T-helper 2 cell treated with Interferon-gamma antibody and Interleukin-4, amounts not matched to agents 100 ng/mL and 5 ng/mL, for 36 hours (primary cell): ENCODE measurements around the gene TNS2. TPM values are rescaled to one million over a fixed set of nuclear protein-coding genes. Genes with fewer than 3 reads are reported as not detected.
"Not testable (repeated sequence)": the region's sequence is repeated elsewhere in the genome, so short reads cannot be mapped to it uniquely, and the experiment has no call there.

Experiments
- intact Hi-C: fragments of 100-400 bp; cut with micrococcal nuclease; formaldehyde crosslinking; loops from one replicate; pipeline ENCODE4 v1.15.1; 2023
- total RNA-seq: library from RNA; stranded (reverse); gene quantifications from 2 replicates; pipeline ENCODE4 v1.2.3, GENCODE V29; 2022

TNS2 gene
- total RNA-seq = 1.3 and 1.6 TPM in 2 replicates

DNA sequence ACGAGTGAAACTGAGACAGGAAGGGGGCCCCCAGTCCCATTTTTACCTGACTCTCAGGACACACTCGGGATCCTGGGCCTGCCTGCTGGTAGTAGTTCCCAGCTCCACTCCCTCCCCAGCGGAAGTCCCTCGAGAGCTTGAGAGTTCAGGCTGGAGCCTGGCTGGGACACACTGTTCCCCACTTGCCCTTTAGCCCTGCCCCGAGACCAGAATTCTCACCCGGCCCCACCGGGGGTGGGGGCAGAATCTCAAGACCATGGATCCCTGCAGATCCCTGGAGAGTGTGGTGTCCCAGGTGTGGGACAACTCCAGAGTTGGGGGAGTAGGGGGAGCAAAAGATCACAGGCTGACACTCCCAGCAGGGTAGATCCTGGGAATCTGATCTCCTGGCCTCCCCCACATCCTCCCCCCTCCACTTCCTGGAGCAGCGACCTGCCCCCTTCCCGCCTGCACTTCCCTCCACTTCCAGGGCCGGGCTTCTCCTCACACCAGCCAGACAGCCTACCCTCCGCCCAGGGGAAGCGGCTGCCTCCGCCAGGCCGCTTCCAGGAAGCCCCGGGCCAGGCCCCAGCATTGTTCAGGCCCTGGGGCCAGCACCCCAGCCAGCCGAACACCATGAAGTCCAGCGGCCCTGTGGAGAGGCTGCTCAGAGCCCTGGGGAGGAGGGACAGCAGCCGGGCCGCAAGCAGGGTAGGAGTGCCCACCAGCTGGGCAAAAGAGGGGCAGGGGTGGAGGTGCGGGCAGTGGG, at the start of gene TNS2:
Gene TNS2, plus strand, starts transcription at position 495 of the 748 bp plus-strand sequence. Its CDS starts 121 bp downstream, at position 616.
- intact Hi-C loops = loop anchor here (5.0 kb wide), 1 partner anchor 42 kb away; the partner anchor contains the start of gene EIF4B

DNA sequence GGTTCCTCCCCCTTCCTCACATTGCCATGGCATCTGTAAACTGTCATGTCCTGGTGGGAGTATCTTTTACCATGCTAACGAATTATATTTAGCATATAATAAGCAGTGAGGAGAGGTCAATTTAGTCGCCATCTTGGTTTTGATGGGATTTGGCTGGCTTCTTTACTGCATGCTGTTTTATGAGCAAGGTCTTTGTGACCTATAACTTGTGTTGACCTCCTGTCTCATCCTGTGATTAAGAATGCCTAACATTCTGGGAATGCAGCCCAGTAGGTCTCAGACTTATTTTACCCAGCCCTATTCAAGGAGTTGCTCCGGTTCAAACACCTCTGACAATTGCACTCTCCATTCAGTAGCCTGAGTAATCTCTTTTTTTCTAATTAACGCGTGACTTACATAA, 45.7 kb upstream of the TNS2 start:
- intact Hi-C loops = no loop called here

DNA sequence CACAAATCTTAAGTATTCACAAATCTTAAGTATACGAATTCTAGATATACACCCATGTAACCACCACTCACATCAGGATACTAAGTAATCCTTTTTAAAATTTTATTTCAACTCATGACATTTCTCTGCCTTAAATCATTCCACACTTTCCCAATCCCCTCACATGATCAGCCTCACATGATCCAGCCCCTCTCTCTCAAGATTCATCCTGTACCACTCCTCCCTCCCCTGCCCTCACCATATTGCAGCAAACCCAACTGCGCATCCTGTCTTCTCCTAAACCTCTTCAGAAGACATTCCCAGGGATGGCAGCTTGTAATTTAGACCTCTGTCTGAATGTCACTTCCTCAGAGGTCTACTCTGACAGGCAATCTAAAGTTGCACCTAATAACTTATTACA, 45.3 kb upstream of the TNS2 start:
- intact Hi-C loops = no loop called here

DNA sequence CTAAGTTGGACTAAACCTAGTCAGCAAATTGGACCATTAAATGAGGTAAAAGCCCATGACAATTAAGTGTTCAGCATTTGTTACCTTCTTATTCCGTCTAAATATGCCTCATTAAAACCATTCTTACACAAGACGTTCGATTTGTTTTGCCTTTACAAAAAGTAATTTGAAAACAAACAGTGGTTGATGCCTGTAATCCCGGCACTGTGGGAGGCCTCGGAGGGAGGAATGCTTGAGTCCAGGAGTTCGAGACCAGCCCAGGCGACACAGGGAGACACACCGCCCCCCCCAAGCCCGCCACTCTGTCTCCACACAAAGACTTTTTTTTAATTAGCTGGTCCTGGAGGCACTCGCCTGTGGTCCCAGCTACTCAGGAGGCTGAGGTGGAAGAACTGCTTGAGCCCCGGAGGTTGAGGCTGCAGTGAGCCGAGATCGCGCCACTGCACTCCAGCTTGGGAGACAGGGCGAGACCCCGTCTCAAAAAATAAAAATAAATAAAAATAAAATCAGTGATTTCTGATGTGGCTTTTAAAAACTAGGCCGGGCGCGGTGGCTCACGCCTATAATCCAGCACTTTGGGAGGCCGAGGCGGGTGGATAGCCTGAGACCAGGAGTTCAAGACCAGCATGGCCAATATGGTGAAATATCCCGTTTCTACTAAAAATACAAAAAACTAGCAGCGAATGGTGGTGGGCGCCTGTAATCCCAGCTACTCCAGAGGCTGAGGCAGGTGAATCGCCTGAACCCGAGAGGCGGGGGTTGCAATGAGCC, 44.5 kb upstream of the TNS2 start:
- intact Hi-C loops = loop anchor here (5.0 kb wide), 2 partner anchors 47 to 447 kb away; partner anchors contain the start of genes PCBP2 and TNS2

- intact Hi-C loops = loop anchor here (1.0 to 5.0 kb wide), 8 partner anchors 46 to 955 kb away; partner anchors contain the start of genes AAAS, CSAD, NR4A1 and PCBP2
Observed at GRCh38 chr12:53005986-53006809, 43.7 kb upstream of the TNS2 start, which contains the start of gene EIF4B. Gene EIF4B (plus strand): TSS chr12:53006456. CDS start chr12:53006484, 28 bp downstream.

GRCh38 chr12:53006810-53007309, 43.0 kb upstream of the TNS2 start:
- intact Hi-C loops = loop anchor here (1.0 to 5.0 kb wide), 8 partner anchors 45 to 956 kb away; partner anchors contain the start of genes AAAS, CSAD, NR4A1 and PCBP2

- intact Hi-C loops = loop anchor here (2.0 to 5.0 kb wide), 4 partner anchors 45 to 493 kb away; partner anchors contain the start of genes PCBP2, TARBP2 and TNS2
Observed at GRCh38 chr12:53007343-53007742, 42.5 kb upstream of the TNS2 start.

- intact Hi-C loops = loop anchor here (5.0 kb wide), 2 partner anchors 44 to 444 kb away; partner anchors contain the start of genes PCBP2 and TNS2
Observed at GRCh38 chr12:53008760-53009159, 41.1 kb upstream of the TNS2 start.

- intact Hi-C loops = no loop called here
Observed at GRCh38 chr12:53010955-53011354, 38.9 kb upstream of the TNS2 start.

GRCh38 chr12:53011889-53012288, 38.0 kb upstream of the TNS2 start:
- intact Hi-C loops = no loop called here

DNA sequence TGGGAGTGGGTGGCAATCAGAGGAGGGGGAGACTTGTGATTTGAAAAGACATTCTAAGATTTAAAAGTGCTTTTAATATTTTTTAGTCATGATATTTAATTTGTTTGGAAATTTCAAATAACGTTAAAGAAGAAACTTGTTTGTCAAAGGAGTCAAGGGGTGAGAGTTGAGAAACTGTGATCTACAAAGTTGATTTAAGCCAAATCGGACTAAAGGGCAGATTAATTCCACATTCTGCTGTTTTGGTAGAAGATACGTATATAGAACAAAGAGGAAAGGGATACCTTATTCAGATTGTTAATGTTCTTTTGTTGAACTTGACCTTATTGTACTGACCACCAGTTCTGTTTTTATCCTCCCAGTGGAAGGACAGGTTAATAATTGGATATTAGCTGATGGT, 36.9 kb upstream of the TNS2 start:
- intact Hi-C loops = no loop called here

DNA sequence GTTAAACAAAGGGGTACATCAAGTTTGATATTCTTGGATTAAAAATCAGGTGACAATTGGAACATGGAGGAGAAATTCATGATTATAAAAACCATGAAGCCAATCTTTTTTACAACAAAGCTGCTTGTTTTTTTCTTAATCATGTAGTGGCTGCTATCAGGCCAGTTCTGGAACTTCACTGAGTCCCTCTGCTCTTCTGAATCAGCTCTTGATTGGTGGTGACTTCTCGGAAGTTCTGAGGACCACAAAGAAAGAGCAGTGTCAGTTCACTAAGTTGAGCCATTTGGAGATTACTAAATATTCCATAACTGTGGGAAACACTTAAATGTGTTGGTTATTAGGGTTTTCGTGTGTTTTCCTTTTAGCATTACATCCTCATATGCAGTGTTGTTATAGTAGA, 35.2 kb upstream of the TNS2 start:
- intact Hi-C loops = no loop called here

- intact Hi-C loops = no loop called here
Observed at GRCh38 chr12:53025250-53025649, 24.6 kb upstream of the TNS2 start.

DNA sequence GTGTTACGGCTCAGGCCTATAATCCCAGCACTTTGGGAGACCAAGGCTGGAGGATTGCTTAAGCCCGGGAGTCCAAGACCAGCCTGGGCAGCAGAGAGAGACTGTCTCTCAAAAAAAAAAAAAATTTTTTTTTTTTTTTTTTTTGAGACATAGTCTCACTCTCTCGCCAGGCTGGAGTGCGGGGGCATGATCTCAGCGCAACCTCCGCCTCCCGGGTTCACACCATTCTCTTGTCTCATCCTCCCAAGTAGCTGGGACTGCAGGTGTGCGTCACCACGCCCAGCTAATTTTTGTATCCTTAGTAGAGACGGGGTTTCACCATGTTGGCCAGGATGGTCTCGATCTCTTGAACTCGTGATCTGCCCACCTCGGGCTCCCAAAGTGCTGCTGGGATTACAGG, 22.9 kb upstream of the TNS2 start:
- intact Hi-C loops = not testable (repeated sequence)

GRCh38 chr12:53031616-53032015, 18.2 kb upstream of the TNS2 start:
- intact Hi-C loops = no loop called here

DNA sequence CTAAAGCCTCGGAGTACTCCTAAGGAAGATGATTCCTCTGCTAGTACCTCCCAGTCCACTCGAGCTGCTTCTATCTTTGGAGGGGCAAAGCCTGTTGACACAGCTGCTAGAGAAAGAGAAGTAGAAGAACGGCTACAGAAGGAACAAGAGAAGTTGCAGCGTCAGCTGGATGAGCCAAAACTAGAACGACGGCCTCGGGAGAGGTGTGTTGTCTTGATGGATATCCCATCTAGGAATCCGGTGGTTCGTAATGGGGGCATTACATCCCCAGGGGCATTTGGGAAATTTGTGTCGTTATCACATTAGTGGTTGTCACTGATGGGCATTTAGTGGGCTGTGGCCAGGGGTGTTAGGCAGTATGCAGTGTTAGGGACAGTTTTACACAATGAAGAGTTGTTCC, 16.0 kb upstream of the TNS2 start:
- intact Hi-C loops = not testable (repeated sequence)

GRCh38 chr12:53034459-53034858, 15.4 kb upstream of the TNS2 start:
- intact Hi-C loops = no loop called here

GRCh38 chr12:53036802-53037201, 13.1 kb upstream of the TNS2 start:
- intact Hi-C loops = no loop called here

DNA sequence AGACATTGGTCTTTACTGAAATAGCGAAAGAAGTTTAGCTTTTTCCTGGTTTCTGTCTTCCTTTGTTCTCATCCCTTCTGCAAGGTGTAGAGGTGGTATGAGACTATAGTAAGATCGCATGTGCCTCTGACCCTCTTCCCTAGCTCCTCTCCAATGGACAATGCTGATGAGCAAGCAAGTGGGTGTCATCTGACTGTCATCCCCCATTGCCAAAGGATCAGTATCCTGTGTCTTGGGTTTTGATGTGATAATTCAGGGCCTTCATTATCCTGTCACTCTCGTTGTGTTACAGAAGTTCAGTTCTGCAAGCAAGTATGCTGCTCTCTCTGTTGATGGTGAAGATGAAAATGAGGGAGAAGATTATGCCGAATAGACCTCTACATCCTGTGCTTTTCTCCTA, 10.0 kb upstream of the TNS2 start:
- intact Hi-C loops = loop anchor here (2.0 kb wide), 1 partner anchor 59 kb away; no protein-coding TSS in a partner anchor

DNA sequence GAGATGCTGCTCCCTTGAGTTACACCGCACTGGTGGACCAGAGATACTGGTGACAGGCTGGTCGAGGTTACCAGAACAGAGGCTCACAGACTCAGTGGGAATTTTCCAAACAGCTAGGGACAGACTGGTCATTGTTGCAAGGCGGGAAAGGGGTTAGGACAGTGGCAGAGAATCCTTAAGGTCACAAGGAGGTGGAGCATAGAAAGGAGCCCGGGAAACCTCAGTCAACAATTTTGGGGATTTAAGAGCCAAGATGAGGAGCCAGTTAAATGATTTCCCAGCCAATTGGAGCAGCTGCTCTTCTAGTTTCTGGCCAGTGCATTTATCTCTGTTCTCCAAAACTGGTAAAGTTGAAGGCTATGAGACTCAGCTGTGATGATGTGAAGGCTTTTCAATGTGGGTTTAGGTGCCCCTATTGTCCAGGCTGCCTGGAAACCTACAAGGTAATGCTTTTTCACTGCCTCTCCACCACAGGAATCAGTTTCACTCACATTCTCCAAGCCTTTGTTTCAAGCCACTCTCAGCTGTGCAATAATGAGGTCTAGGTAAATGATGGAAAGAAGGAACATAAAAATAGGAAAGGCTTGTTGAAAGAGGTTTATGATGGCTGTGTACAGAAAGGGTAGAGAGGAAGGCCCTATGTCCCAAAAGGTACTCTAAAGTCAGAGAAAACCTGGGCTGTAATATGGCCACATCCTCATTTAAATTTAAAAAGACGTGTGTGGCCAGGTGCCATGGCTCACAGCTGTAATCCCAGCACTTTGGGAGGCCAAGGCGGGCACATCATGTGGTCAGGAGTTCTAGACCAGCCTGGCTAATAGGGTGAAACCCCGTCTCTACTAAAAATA, 7.0 kb upstream of the TNS2 start:
- intact Hi-C loops = no loop called here
